Endothelial cell (in vitro differentiated cells): ENCODE data around the gene WDR7. TPM values are rescaled to one million over a fixed set of nuclear protein-coding genes. Genes with fewer than 3 reads are reported as not detected.

ENCODE experiments used
- DNase-seq: peaks from one replicate; pipeline ENCODE4 v3.0.0; 2021; ENCODE audit warnings: low spot score
- H3K27ac Mint-ChIP-seq: one replicate; pipeline ENCODE4 v1.8.0; 2021; ENCODE audit warnings: mixed read lengths, inconsistent platforms; ENCODE audit not compliant: unreplicated experiment
- H3K27me3 Mint-ChIP-seq: one replicate; pipeline ENCODE4 v1.8.0; 2021; ENCODE audit warnings: mild to moderate bottlenecking, moderate library complexity, mixed read lengths, inconsistent platforms; ENCODE audit not compliant: unreplicated experiment
- H3K36me3 Mint-ChIP-seq: one replicate; pipeline ENCODE4 v1.8.0; 2021; ENCODE audit warnings: mild to moderate bottlenecking, low read depth, mixed read lengths, inconsistent platforms; ENCODE audit not compliant: unreplicated experiment
- H3K4me1 Mint-ChIP-seq: one replicate; pipeline ENCODE4 v1.8.0; 2021; ENCODE audit warnings: mild to moderate bottlenecking, mixed read lengths, inconsistent platforms; ENCODE audit not compliant: unreplicated experiment
- H3K4me3 Mint-ChIP-seq: one replicate; pipeline ENCODE4 v1.8.0; 2021; ENCODE audit warnings: mild to moderate bottlenecking, mixed read lengths, inconsistent platforms; ENCODE audit not compliant: unreplicated experiment
- H3K9me3 Mint-ChIP-seq: one replicate; pipeline ENCODE4 v1.8.0; 2021; ENCODE audit warnings: mixed read lengths, inconsistent platforms; ENCODE audit not compliant: unreplicated experiment
- CTCF ChIP-seq: fragments of 200-600 bp; sonication (generic); IDR thresholded peaks from one replicate; pipeline ENCODE4 v1.5.0; 2021; ENCODE audit warnings: antibody characterized with exemption; ENCODE audit not compliant: unreplicated experiment
- total RNA-seq: library from RNA; stranded (reverse); fragmentation: NEBNext Ultra II Directional; extraction: Animal tissue kit (Norgen Biotek cat#: 25700); gene quantifications from one replicate; pipeline ENCODE4 v1.2.1, GENCODE V29; 2021; ENCODE audit not compliant: unreplicated experiment

Gene WDR7
- total RNA-seq, 1 donor from 2014 or later = 42.0 TPM

GRCh38 chr18:56919190-56919589 is 268.0 kb downstream of the WDR7 start:
- H3K27me3 Mint-ChIP-seq = peaks cover under 1% of the 10 kb centered on the region
- no peak overlapping the region for H3K4me3 Mint-ChIP-seq
- H3K36me3 Mint-ChIP-seq = no peaks in the 10 kb centered on the region
- H3K27ac Mint-ChIP-seq = peak overlapping the region; percentile 91
- peaks cover 27% of the 10 kb centered on the region for H3K4me1 Mint-ChIP-seq
- DNase-seq = peak; percentile 17
- TF ChIP-seq CTCF = no peak
- H3K9me3 Mint-ChIP-seq = no peaks in the 10 kb centered on the region

- Mint-ChIP-seq H3K4me3 (no peak overlapping the region), H3K4me1 (peaks cover 27% of the 10 kb centered on the region), H3K36me3 (no peaks in the 10 kb centered on the region), H3K27ac (no peak overlapping the region), H3K27me3 (no peaks in the 10 kb centered on the region), H3K9me3 (no peaks in the 10 kb centered on the region)
- TF ChIP-seq CTCF = no peak
- no peak for DNase-seq
Observed at GRCh38 chr18:56921896-56922480, 270.8 kb downstream of the WDR7 start.

GRCh38 chr18:56926734-56927133 is 275.6 kb downstream of the WDR7 start:
- no peak overlapping the region for H3K27ac Mint-ChIP-seq
- no peaks in the 10 kb centered on the region for H3K36me3 Mint-ChIP-seq

GRCh38 chr18:56927786-56928185 is 276.6 kb downstream of the WDR7 start:
- H3K36me3 Mint-ChIP-seq = peaks cover 3% of the 10 kb centered on the region
- H3K27ac Mint-ChIP-seq = no peak overlapping the region
- no peaks in the 10 kb centered on the region for H3K9me3 Mint-ChIP-seq
- H3K4me1 Mint-ChIP-seq = no peaks in the 10 kb centered on the region
- DNase-seq = no peak
- TF ChIP-seq CTCF = no peak
- no peak overlapping the region for H3K4me3 Mint-ChIP-seq
- H3K27me3 Mint-ChIP-seq = peaks cover 2% of the 10 kb centered on the region

More at GRCh38 chr18:56926734-56927133, 275.6 kb downstream of the WDR7 start:
- Mint-ChIP-seq H3K27me3 (peaks cover 2% of the 10 kb centered on the region), H3K9me3 (no peaks in the 10 kb centered on the region), H3K4me3 (no peak overlapping the region), H3K4me1 (peaks cover 4% of the 10 kb centered on the region)
- DNase-seq = no peak
- TF ChIP-seq CTCF = no peak

GRCh38 chr18:56929886-56930285 is 278.7 kb downstream of the WDR7 start:
- Mint-ChIP-seq H3K4me1 (no peaks in the 10 kb centered on the region), H3K4me3 (no peak overlapping the region), H3K27me3 (peaks cover 2% of the 10 kb centered on the region), H3K27ac (no peak overlapping the region), H3K9me3 (no peaks in the 10 kb centered on the region), H3K36me3 (peaks cover 4% of the 10 kb centered on the region)
- no peak for TF ChIP-seq CTCF
- no peak for DNase-seq
